Measurements from ENCODE around the gene THY1.
"Not testable (repeated sequence)": the region's sequence is repeated elsewhere in the genome, so short reads cannot be mapped to it uniquely, and the experiment has no call there.

GRCh38 chr11:119405448-119405847, 17.5 kb downstream of the THY1 start:
- TF ChIP-seq, protein P1, sequence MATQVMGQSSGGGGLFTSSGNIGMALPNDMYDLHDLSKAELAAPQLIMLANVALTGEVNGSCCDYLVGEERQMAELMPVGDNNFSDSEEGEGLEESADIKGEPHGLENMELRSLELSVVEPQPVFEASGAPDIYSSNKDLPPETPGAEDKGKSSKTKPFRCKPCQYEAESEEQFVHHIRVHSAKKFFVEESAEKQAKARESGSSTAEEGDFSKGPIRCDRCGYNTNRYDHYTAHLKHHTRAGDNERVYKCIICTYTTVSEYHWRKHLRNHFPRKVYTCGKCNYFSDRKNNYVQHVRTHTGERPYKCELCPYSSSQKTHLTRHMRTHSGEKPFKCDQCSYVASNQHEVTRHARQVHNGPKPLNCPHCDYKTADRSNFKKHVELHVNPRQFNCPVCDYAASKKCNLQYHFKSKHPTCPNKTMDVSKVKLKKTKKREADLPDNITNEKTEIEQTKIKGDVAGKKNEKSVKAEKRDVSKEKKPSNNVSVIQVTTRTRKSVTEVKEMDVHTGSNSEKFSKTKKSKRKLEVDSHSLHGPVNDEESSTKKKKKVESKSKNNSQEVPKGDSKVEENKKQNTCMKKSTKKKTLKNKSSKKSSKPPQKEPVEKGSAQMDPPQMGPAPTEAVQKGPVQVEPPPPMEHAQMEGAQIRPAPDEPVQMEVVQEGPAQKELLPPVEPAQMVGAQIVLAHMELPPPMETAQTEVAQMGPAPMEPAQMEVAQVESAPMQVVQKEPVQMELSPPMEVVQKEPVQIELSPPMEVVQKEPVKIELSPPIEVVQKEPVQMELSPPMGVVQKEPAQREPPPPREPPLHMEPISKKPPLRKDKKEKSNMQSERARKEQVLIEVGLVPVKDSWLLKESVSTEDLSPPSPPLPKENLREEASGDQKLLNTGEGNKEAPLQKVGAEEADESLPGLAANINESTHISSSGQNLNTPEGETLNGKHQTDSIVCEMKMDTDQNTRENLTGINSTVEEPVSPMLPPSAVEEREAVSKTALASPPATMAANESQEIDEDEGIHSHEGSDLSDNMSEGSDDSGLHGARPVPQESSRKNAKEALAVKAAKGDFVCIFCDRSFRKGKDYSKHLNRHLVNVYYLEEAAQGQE (IDR thresholded peaks at IDR 0.05; ENCODE audit: borderline replicate concordance), result not testable (repeated sequence)
- TF ChIP-seq, protein P1 (CRISPR knock-in tag; IDR thresholded peaks at IDR 0.05; ENCODE audit: low read depth), result not testable (repeated sequence)
- TF ChIP-seq SLC30A9 (CRISPR knock-in tag; IDR thresholded peaks at IDR 0.05); ZKSCAN1 (IDR thresholded peaks at IDR 0.05; ENCODE audit: low read depth, low read length); CC2D1A (IDR thresholded peaks at IDR 0.05); CEBPB (tag; IDR thresholded peaks at IDR 0.05); POLR2AphosphoS5 (IDR thresholded peaks at IDR 0.05; ENCODE audit: control insufficient read depth, insufficient read depth, low read depth, low read length); KLF13 (tag; IDR thresholded peaks at IDR 0.05; ENCODE audit: borderline replicate concordance, low read depth); BCOR (IDR thresholded peaks at IDR 0.05): not testable (repeated sequence)
- TF ChIP-seq, protein P2, sequence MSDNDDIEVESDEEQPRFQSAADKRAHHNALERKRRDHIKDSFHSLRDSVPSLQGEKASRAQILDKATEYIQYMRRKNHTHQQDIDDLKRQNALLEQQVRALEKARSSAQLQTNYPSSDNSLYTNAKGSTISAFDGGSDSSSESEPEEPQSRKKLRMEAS (CRISPR knock-in tag; IDR thresholded peaks at IDR 0.05), result not testable (repeated sequence)
- TF ChIP-seq, protein P3, sequence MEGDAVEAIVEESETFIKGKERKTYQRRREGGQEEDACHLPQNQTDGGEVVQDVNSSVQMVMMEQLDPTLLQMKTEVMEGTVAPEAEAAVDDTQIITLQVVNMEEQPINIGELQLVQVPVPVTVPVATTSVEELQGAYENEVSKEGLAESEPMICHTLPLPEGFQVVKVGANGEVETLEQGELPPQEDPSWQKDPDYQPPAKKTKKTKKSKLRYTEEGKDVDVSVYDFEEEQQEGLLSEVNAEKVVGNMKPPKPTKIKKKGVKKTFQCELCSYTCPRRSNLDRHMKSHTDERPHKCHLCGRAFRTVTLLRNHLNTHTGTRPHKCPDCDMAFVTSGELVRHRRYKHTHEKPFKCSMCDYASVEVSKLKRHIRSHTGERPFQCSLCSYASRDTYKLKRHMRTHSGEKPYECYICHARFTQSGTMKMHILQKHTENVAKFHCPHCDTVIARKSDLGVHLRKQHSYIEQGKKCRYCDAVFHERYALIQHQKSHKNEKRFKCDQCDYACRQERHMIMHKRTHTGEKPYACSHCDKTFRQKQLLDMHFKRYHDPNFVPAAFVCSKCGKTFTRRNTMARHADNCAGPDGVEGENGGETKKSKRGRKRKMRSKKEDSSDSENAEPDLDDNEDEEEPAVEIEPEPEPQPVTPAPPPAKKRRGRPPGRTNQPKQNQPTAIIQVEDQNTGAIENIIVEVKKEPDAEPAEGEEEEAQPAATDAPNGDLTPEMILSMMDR (IDR thresholded peaks at IDR 0.05 in 2 of 3, conservative IDR thresholded peaks at IDR 0.05 in 1 of 3; ENCODE audit: insufficient read depth in 2 of 3, low read depth in 1 of 3, low read length in 3 of 3), result not testable (repeated sequence)
